ENCODE data around the gene ZNF280C. TPM values are rescaled to one million over a fixed set of nuclear protein-coding genes. Genes with fewer than 3 reads are reported as not detected.

The ZNF280C gene
- total RNA-seq, 1 donor from 2014 or later = 14.5 TPM

DNA sequence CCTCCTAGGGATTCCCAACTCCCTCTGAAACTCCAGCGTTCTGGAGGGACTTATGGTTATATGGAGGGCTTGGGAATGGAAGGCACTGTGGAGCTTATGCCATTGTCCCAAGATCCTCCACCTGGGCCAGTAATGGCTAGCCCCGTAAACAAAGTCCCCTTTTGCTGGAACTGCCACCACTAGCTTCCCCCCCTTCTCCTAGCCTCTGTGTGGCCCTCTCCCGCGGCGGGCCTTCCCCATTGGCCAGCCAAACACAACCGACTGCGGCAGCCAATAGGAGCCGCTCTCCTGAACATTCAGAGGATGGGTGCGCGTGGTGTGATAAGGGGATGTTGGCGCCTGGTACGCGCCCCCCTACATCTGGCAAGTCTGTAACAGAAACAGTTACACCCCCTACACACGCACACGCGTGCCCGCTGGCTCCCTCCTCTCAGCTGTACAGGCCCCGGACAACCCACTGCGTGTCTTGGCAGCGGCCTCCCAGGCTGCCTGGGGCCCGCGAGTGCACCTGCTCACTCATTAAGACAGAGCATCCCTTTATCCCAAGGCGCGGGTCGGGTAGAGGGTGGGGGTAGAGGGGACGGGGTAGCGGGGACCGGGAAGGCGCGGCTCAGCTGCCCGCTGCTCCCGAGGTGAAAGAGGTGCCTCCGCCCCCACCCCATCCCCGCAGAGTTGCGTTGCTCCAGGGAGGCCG lies 97.8 kb downstream of the ZNF280C start:
- Mint-ChIP-seq H3K27ac (peak overlapping the region; percentile 87), H3K27me3 (ENCODE audit: low read depth) (peaks cover 2% of the 10 kb centered on the region), H3K36me3 (no peaks in the 10 kb centered on the region), H3K4me3 (peak overlapping the region; percentile 70), H3K4me1 (peaks cover 39% of the 10 kb centered on the region), H3K9me3 (peaks cover 9% of the 10 kb centered on the region)
- TF ChIP-seq, protein P1, sequence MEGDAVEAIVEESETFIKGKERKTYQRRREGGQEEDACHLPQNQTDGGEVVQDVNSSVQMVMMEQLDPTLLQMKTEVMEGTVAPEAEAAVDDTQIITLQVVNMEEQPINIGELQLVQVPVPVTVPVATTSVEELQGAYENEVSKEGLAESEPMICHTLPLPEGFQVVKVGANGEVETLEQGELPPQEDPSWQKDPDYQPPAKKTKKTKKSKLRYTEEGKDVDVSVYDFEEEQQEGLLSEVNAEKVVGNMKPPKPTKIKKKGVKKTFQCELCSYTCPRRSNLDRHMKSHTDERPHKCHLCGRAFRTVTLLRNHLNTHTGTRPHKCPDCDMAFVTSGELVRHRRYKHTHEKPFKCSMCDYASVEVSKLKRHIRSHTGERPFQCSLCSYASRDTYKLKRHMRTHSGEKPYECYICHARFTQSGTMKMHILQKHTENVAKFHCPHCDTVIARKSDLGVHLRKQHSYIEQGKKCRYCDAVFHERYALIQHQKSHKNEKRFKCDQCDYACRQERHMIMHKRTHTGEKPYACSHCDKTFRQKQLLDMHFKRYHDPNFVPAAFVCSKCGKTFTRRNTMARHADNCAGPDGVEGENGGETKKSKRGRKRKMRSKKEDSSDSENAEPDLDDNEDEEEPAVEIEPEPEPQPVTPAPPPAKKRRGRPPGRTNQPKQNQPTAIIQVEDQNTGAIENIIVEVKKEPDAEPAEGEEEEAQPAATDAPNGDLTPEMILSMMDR (IDR thresholded peaks at IDR 0.05; ENCODE audit: unreplicated experiment) = no peak
- DNase-seq (ENCODE audit: low spot score in 2 of 2, unreplicated experiment in 2 of 2) = peak in 1 of 2 experiments; percentile 34

DNA sequence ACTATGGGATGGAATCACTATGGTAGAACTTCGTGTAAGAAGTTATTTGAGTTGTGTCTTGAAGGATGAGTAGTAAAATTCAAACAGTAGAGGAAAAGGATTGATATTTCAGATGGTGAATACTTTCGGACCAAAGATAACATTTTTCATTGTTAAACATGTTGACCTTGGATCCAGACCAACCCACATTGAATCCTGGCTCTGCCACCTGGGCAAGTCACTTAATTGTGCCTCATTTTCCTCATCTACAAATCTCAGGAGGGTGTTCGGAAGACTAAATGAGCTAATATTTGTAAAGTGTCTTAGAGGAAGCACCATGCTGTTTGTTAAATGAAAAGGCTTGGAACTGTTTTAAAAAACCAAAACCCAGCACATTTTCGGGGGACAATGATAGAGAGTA lies 101.7 kb downstream of the ZNF280C start:
- H3K4me3 Mint-ChIP-seq = peak overlapping the region; percentile 92
- H3K27me3 Mint-ChIP-seq (ENCODE audit: low read depth) = peaks cover 2% of the 10 kb centered on the region
- H3K36me3 Mint-ChIP-seq = no peaks in the 10 kb centered on the region
- peaks cover 33% of the 10 kb centered on the region for H3K4me1 Mint-ChIP-seq
- DNase-seq (ENCODE audit: low spot score in 2 of 2, unreplicated experiment in 2 of 2) = no peak
- TF ChIP-seq, protein P1 (IDR thresholded peaks at IDR 0.05; ENCODE audit: unreplicated experiment) = no peak
- H3K9me3 Mint-ChIP-seq = peaks cover 11% of the 10 kb centered on the region
- peak overlapping the region; percentile 97 for H3K27ac Mint-ChIP-seq

DNA sequence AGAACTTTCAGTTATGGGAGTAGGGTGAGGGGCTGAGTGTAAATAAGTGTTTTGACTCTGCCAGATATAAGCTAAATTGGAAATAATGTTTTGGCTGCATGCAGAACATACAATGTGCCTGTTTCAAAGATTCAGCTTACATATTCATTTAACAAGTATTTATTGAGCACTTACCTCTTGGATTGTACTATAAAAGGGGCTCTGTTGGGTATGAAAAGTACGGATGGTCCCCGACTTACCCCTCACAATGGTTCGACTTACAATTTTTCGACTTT lies 102.3 kb downstream of the ZNF280C start:
- Mint-ChIP-seq H3K27me3 (ENCODE audit: low read depth) (peaks cover 2% of the 10 kb centered on the region), H3K36me3 (no peaks in the 10 kb centered on the region), H3K9me3 (peaks cover 13% of the 10 kb centered on the region), H3K27ac (peak overlapping the region; percentile 97), H3K4me1 (peaks cover 32% of the 10 kb centered on the region), H3K4me3 (peak overlapping the region; percentile 92)
- TF ChIP-seq, protein P1 (IDR thresholded peaks at IDR 0.05; ENCODE audit: unreplicated experiment) = no peak
- no peak for DNase-seq (ENCODE audit: low spot score in 2 of 2, unreplicated experiment in 2 of 2)

DNA sequence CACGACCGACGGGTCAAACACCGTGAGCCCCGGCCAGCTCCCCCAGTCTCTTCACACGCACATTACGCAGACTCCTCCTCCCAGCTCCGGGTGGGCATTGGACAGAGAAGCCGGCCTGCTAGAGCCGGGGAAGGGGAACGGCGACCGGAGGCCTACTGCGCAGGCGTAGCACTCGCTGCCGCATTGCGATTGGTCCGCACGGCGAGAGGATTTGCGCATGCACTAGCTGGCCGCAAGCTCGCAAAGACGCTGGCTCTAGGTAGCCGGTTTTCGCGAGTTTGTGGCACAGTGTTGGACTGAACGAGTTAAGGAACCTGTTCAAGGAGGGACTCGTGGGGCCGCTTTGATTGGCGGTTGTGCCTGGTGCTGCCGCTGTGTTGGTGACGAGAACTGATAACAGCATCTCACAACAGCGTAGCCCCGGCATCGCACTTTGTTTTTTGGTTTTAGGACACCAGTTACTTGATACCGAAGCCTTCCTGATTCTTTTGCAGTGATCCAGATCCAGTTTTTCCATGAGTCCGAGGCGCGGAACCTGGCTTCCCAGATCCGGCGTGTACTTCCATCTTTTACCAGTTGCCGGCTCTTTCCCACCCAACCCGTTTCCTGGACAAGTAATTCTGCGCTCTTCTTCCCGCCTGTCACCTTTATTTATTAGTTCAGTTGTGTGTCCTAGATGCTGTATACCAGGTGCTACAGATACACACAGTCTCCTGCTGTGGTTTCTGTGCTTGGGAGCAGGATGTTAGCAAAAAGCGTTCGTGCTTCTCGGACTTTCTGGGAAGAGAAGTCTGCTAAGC lies 102.8 kb downstream of the ZNF280C start, which contains the start of gene AIFM1:
TSS of gene AIFM1 (minus strand) at position 139 of the 800 bp plus-strand sequence. CDS start 185 bp downstream, outside the sequence.
- DNase-seq (ENCODE audit: low spot score in 2 of 2, unreplicated experiment in 2 of 2) = peak; percentile 71 to 89
- Mint-ChIP-seq H3K4me1 (peaks cover 30% of the 10 kb centered on the region), H3K9me3 (peaks cover 13% of the 10 kb centered on the region), H3K27ac (peak within 1 kb of the TSS; percentile 97), H3K36me3 (no peaks in the 10 kb centered on the region), H3K27me3 (ENCODE audit: low read depth) (peaks cover 2% of the 10 kb centered on the region), H3K4me3 (peak within 1 kb of the TSS; percentile 92)
- TF ChIP-seq, protein P1 (IDR thresholded peaks at IDR 0.05; ENCODE audit: unreplicated experiment) = no peak

DNA sequence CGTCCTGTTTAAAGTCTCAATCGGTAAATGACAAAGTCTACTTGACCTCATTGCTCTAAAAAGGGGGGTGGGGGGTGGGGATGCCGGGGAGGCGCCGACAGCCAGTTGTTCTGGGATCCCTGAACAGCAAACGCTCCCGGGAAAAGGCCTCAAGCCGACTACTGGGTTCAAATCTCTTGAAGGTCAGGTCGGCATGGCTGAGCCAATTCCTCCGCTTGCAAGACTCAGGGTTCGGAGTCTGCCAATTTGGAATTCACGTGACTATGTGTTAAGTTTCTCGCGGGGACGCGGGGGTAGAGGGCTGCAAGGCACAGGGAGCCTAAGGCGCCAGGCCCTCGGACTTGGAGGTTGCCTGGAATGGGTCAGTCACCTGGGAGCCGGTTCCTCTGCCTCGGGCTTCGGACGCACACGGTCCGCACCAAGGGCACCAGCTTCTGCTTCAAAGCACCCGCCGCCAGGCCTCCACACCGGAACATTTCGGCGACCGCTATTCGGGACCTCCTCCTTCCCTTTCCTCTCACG lies 103.5 kb downstream of the ZNF280C start:
- no peaks in the 10 kb centered on the region for H3K27me3 Mint-ChIP-seq (ENCODE audit: low read depth)
- no peaks in the 10 kb centered on the region for H3K36me3 Mint-ChIP-seq
- no peak for DNase-seq (ENCODE audit: low spot score in 2 of 2, unreplicated experiment in 2 of 2)
- peaks cover 24% of the 10 kb centered on the region for H3K4me1 Mint-ChIP-seq
- TF ChIP-seq, protein P1 (IDR thresholded peaks at IDR 0.05; ENCODE audit: unreplicated experiment) = no peak
- peak overlapping the region; percentile 97 for H3K27ac Mint-ChIP-seq
- H3K9me3 Mint-ChIP-seq = peaks cover 13% of the 10 kb centered on the region
- peak overlapping the region; percentile 92 for H3K4me3 Mint-ChIP-seq

All from mesothelial cell of epicardium (in vitro differentiated cells).